ENCODE data around the gene SCFD1.

Gene SCFD1

DNA sequence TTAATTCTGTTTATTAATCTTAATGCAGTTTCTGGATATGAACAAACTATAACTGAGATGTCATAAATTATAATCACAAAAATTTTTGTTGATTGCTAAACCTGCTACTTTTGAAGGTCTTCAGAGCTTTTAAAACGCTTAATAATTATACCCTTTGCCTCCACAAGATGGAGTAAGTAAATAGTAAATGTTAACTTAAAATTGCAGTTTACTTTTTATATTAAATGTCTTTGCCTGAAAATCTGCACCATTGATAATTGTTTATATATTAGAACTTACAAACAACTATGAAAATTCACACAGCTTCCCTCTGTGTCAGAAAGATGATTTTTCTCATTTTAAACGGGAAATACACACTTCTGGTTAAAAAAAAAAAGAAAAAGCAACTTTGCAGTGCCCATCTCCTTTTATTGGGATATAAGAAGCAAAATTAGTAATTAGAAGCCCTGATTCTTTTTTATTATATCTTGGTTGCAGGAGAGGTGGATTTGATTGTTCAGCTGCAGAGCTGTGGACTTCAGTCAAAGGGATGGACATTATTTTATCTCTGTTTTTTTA lies 35.6 kb downstream of the SCFD1 start:
- no peak overlapping the region for H2BK120ac ChIP-seq (ENCODE audit: low read depth, low read length)
- no peak overlapping the region for H3K23ac ChIP-seq (ENCODE audit: low read length in 2 of 2)
- no peaks in the 10 kb centered on the region for H3K4me1 ChIP-seq (ENCODE audit: control insufficient read depth, insufficient read depth, low read depth, low read length)
- no peak for DNase-seq
- H3K9me3 ChIP-seq (ENCODE audit: control insufficient read depth, low read length) = no peaks in the 10 kb centered on the region
- no peak overlapping the region for H4K91ac ChIP-seq (ENCODE audit: low read length)
- no peak overlapping the region for H3K4me2 ChIP-seq (ENCODE audit: low read length, poor library complexity, severe bottlenecking)
- no peak overlapping the region for H3K27ac ChIP-seq (ENCODE audit: low read length, poor library complexity, severe bottlenecking)
- H4K8ac ChIP-seq (ENCODE audit: low read length) = no peak overlapping the region
- H2BK12ac ChIP-seq (ENCODE audit: low read length in 2 of 2) = no peak overlapping the region
- peaks cover 16% of the 10 kb centered on the region for H3K79me1 ChIP-seq (replicated peaks; ENCODE audit: low read length, poor library complexity, severe bottlenecking)
- no peaks in the 10 kb centered on the region for H3K27me3 ChIP-seq (ENCODE audit: control insufficient read depth in 1 of 2, insufficient read depth in 1 of 2, low read length in 2 of 2)
- H2AFZ ChIP-seq (ENCODE audit: low read depth, low read length) = no peak overlapping the region
- no peak overlapping the region for H3K4ac ChIP-seq (ENCODE audit: low read depth in 1 of 2, low read length in 2 of 2)
- H2AK5ac ChIP-seq (ENCODE audit: low read length, severe bottlenecking) = no peak overlapping the region
- H2BK15ac ChIP-seq (ENCODE audit: low read depth, poor library complexity, severe bottlenecking) = no peak overlapping the region
- H3K36me3 ChIP-seq (ENCODE audit: control insufficient read depth in 1 of 2, insufficient read depth in 2 of 2, low read depth in 1 of 2, low read length in 2 of 2) = peaks cover 16 to 90% of the 10 kb centered on the region in 2 experiments
- H3K9ac ChIP-seq (ENCODE audit: low read length) = no peak overlapping the region
- WGBS = 100% methylated on average over 1 of the region's 2 CpGs
- no peak overlapping the region for H2BK5ac ChIP-seq (ENCODE audit: low read depth, low read length, poor library complexity, severe bottlenecking)
- H3K4me3 ChIP-seq (ENCODE audit: insufficient read depth in 1 of 2, low read depth in 1 of 2, low read length in 2 of 2) = no peak overlapping the region
- H3K14ac ChIP-seq (ENCODE audit: low read length in 2 of 2) = no peak overlapping the region
- H3K18ac ChIP-seq (ENCODE audit: low read depth in 1 of 2, low read length in 2 of 2) = no peak overlapping the region

DNA sequence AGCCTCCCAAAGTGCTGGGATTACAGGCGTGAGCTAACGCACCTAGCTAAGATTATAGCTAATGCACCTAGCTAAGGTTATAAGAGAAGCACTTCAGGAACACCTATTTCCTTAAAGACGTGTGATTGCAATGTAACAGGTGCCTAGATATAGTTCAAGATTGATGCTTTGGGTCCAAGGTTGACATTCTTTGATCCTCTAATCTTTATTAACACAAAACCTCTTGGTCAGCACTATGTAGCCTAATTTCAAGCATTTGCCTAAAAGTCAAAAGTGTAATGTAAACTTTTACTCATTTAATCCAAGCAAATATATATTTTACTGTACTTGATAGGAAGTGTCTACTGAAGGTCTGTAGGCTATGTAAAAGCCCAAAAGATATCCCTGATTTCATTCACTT lies 36.5 kb downstream of the SCFD1 start:
- no CpG with 5 or more reads among the region's 3 CpGs for WGBS
- Histone ChIP-seq H3K4me1 (ENCODE audit: control insufficient read depth, insufficient read depth, low read depth, low read length) (no peaks in the 10 kb centered on the region), H3K14ac (ENCODE audit: low read length in 2 of 2) (no peak overlapping the region), H3K9me3 (ENCODE audit: control insufficient read depth, low read length) (no peaks in the 10 kb centered on the region), H2BK5ac (ENCODE audit: low read depth, low read length, poor library complexity, severe bottlenecking) (no peak overlapping the region), H3K18ac (ENCODE audit: low read depth in 1 of 2, low read length in 2 of 2) (no peak overlapping the region), H3K4ac (ENCODE audit: low read depth in 1 of 2, low read length in 2 of 2) (no peak overlapping the region), H2BK15ac (ENCODE audit: low read depth, poor library complexity, severe bottlenecking) (no peak overlapping the region), H4K91ac (ENCODE audit: low read length) (no peak overlapping the region), H2AFZ (ENCODE audit: low read depth, low read length) (no peak overlapping the region), H2BK120ac (ENCODE audit: low read depth, low read length) (no peak overlapping the region), H3K23ac (ENCODE audit: low read length in 2 of 2) (no peak overlapping the region), H4K8ac (ENCODE audit: low read length) (no peak overlapping the region), H3K36me3 (ENCODE audit: control insufficient read depth in 1 of 2, insufficient read depth in 2 of 2, low read depth in 1 of 2, low read length in 2 of 2) (peaks cover 15 to 90% of the 10 kb centered on the region in 2 experiments), H3K79me1 (replicated peaks; ENCODE audit: low read length, poor library complexity, severe bottlenecking) (peaks cover 13% of the 10 kb centered on the region), H3K27ac (ENCODE audit: low read length, poor library complexity, severe bottlenecking) (no peak overlapping the region), H3K4me2 (ENCODE audit: low read length, poor library complexity, severe bottlenecking) (no peak overlapping the region), H3K4me3 (ENCODE audit: insufficient read depth in 1 of 2, low read depth in 1 of 2, low read length in 2 of 2) (no peak overlapping the region), H3K27me3 (ENCODE audit: control insufficient read depth in 1 of 2, insufficient read depth in 1 of 2, low read length in 2 of 2) (no peaks in the 10 kb centered on the region), H2AK5ac (ENCODE audit: low read length, severe bottlenecking) (no peak overlapping the region), H3K9ac (ENCODE audit: low read length) (no peak overlapping the region), H2BK12ac (ENCODE audit: low read length in 2 of 2) (no peak overlapping the region)
- DNase-seq = no peak

DNA sequence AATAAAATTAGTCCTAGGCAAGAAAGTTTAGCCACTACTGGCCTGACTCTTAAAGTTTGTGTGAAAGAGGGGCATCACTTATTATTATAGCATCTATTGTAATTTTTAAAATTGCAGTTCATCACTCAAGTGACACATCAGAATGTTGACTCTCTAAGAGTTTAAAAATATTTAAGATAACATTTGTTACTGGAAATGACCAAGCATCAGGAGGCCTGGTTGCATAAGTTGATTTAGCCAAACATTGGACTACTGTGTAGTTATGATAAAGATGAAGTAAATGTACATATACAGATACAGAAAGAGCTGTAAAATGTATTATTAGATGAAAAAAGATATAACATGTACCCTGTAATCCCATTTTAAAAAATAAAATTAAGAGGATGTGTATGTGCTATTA lies 47.5 kb downstream of the SCFD1 start:
- Histone ChIP-seq H2AK5ac (ENCODE audit: low read length, severe bottlenecking) (no peak overlapping the region), H3K27me3 (ENCODE audit: control insufficient read depth in 1 of 2, insufficient read depth in 1 of 2, low read length in 2 of 2) (no peaks in the 10 kb centered on the region), H3K79me1 (replicated peaks; ENCODE audit: low read length, poor library complexity, severe bottlenecking) (no peaks in the 10 kb centered on the region), H3K9ac (ENCODE audit: low read length) (no peak overlapping the region), H3K36me3 (ENCODE audit: control insufficient read depth in 1 of 2, insufficient read depth in 2 of 2, low read depth in 1 of 2, low read length in 2 of 2) (peaks cover 0 to 40% of the 10 kb centered on the region in 2 experiments), H3K4ac (ENCODE audit: low read depth in 1 of 2, low read length in 2 of 2) (no peak overlapping the region), H3K4me2 (ENCODE audit: low read length, poor library complexity, severe bottlenecking) (no peak overlapping the region), H3K23ac (ENCODE audit: low read length in 2 of 2) (no peak overlapping the region), H3K18ac (ENCODE audit: low read depth in 1 of 2, low read length in 2 of 2) (no peak overlapping the region), H3K4me3 (ENCODE audit: insufficient read depth in 1 of 2, low read depth in 1 of 2, low read length in 2 of 2) (no peak overlapping the region), H3K4me1 (ENCODE audit: control insufficient read depth, insufficient read depth, low read depth, low read length) (no peaks in the 10 kb centered on the region), H4K91ac (ENCODE audit: low read length) (no peak overlapping the region), H3K27ac (ENCODE audit: low read length, poor library complexity, severe bottlenecking) (no peak overlapping the region), H2BK5ac (ENCODE audit: low read depth, low read length, poor library complexity, severe bottlenecking) (no peak overlapping the region), H4K8ac (ENCODE audit: low read length) (no peak overlapping the region), H2BK120ac (ENCODE audit: low read depth, low read length) (no peak overlapping the region), H3K14ac (ENCODE audit: low read length in 2 of 2) (no peak overlapping the region), H2AFZ (ENCODE audit: low read depth, low read length) (no peak overlapping the region), H2BK15ac (ENCODE audit: low read depth, poor library complexity, severe bottlenecking) (no peak overlapping the region), H2BK12ac (ENCODE audit: low read length in 2 of 2) (no peak overlapping the region), H3K9me3 (ENCODE audit: control insufficient read depth, low read length) (no peaks in the 10 kb centered on the region)
- DNase-seq = no peak

DNA sequence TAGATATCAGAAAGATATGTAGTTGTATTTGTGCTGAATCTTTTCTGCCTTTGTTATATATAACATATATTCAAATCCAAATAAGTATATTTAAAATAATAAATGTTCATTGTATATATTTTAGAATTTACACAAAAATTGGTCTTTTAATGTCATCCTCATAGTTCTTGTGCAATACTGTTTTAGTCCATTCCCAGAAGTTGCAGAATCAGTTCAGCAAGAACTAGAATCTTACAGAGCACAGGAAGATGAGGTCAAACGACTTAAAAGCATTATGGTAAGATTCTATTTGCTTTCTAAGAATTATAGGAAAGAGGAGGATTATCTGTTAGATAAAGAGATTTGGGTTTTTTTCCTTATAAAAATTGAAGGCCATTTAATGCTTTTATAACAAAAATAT lies 51.0 kb downstream of the SCFD1 start:
- H3K23ac ChIP-seq (ENCODE audit: low read length in 2 of 2) = no peak overlapping the region
- no peaks in the 10 kb centered on the region for H3K4me1 ChIP-seq (ENCODE audit: control insufficient read depth, insufficient read depth, low read depth, low read length)
- H3K4me2 ChIP-seq (ENCODE audit: low read length, poor library complexity, severe bottlenecking) = no peak overlapping the region
- H2BK5ac ChIP-seq (ENCODE audit: low read depth, low read length, poor library complexity, severe bottlenecking) = no peak overlapping the region
- 100% methylated on average over 1 of the region's 1 CpG for WGBS
- H2BK120ac ChIP-seq (ENCODE audit: low read depth, low read length) = no peak overlapping the region
- no peak overlapping the region for H2AFZ ChIP-seq (ENCODE audit: low read depth, low read length)
- no peak for DNase-seq
- no peak overlapping the region for H3K4ac ChIP-seq (ENCODE audit: low read depth in 1 of 2, low read length in 2 of 2)
- no peak overlapping the region for H4K8ac ChIP-seq (ENCODE audit: low read length)
- no peak overlapping the region for H3K9ac ChIP-seq (ENCODE audit: low read length)
- H2BK12ac ChIP-seq (ENCODE audit: low read length in 2 of 2) = no peak overlapping the region
- H3K27ac ChIP-seq (ENCODE audit: low read length, poor library complexity, severe bottlenecking) = no peak overlapping the region
- H3K36me3 ChIP-seq (ENCODE audit: control insufficient read depth in 1 of 2, insufficient read depth in 2 of 2, low read depth in 1 of 2, low read length in 2 of 2) = peaks cover 0 to 71% of the 10 kb centered on the region in 2 experiments
- H3K27me3 ChIP-seq (ENCODE audit: control insufficient read depth in 1 of 2, insufficient read depth in 1 of 2, low read length in 2 of 2) = no peaks in the 10 kb centered on the region
- H2AK5ac ChIP-seq (ENCODE audit: low read length, severe bottlenecking) = no peak overlapping the region
- H3K18ac ChIP-seq (ENCODE audit: low read depth in 1 of 2, low read length in 2 of 2) = no peak overlapping the region
- no peak overlapping the region for H4K91ac ChIP-seq (ENCODE audit: low read length)
- H2BK15ac ChIP-seq (ENCODE audit: low read depth, poor library complexity, severe bottlenecking) = no peak overlapping the region
- peaks cover 2% of the 10 kb centered on the region for H3K79me1 ChIP-seq (replicated peaks; ENCODE audit: low read length, poor library complexity, severe bottlenecking)
- no peak overlapping the region for H3K4me3 ChIP-seq (ENCODE audit: insufficient read depth in 1 of 2, low read depth in 1 of 2, low read length in 2 of 2)
- no peaks in the 10 kb centered on the region for H3K9me3 ChIP-seq (ENCODE audit: control insufficient read depth, low read length)
- no peak overlapping the region for H3K14ac ChIP-seq (ENCODE audit: low read length in 2 of 2)
